Head of caudate nucleus (tissue), 42 donors: ENCODE results near the gene EXOC3L1.

Source experiments
- DNase-seq, 42 donors: peaks; one replicate each; pipeline versions ENCODE4 v3.0.0 to v3.0.0-alpha.2; 2020 to 2021; ENCODE audit warnings: mixed read lengths in 7 of 42
- intact Hi-C: fragments of 100-400 bp; cut with DNase I; formaldehyde crosslinking; loops from one replicate; pipeline ENCODE4 v1.15.0; 2022

EXOC3L1 gene, protein sequence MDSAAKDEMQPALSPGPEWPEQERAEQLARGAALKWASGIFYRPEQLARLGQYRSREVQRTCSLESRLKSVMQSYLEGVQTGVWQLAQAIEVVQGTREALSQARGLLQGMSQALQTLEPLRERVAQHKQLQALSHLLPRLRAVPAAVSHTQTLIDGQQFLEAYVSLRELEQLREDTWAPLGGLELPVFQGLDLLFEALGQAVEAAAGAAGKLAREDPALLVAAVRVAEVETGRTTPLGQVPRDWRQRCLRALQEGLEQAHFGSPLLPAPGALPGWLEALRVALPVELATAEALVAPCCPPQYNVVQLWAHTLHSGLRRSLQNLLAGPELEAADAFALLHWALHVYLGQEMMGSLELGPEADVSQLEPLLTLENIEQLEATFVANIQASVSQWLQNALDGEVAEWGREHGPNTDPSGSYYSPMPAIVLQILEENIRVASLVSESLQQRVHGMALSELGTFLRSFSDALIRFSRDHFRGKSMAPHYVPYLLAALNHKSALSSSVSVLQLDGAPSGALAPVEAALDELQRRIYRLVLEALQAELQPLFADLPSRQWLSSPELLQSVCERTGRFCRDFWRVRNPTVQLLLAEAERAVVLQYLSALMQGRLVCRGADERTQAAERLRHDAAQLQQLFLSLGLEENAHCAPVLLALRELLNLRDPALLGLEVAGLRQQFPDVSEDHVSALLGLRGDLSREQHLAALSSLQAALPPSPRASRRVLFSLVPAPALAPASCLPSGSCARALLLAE

DNA sequence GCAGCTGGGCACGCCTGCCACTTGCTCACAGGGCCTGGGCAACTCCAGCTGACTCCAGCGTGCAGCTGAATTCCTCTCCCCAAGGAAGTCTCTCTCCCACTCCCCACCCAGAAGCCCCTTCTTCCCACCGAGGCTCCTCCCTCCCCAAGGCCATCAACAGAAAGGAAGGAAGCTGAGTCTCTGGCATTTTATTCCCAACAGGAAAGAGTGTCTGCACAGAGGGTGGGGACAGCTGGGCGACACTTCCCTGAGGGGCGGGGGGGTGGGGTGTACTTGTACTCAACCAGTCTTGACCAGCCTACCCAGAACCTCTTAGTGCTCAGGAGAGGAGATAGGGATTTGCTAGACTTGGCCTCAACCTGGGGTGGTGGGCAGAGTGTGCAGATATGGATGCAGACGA is at the start of gene EXOC3L1:
EXOC3L1 (minus strand) TSS at position 96 of the 400 bp plus-strand sequence. CDS start 460 bp downstream, outside the sequence.
- no peak for DNase-seq
- intact Hi-C loops = loop anchor here (5.0 kb wide), 1 partner anchor 37 kb away; the partner anchor contains the start of gene TMEM208

GRCh38 chr16:67238806-67239470 is 49.0 kb upstream of the EXOC3L1 start:
- intact Hi-C loops = no loop called here
- no peak for DNase-seq

- intact Hi-C loops = no loop called here
- DNase-seq = no peak
Measured at GRCh38 chr16:67238278-67238575, 48.3 kb upstream of the EXOC3L1 start.

DNA sequence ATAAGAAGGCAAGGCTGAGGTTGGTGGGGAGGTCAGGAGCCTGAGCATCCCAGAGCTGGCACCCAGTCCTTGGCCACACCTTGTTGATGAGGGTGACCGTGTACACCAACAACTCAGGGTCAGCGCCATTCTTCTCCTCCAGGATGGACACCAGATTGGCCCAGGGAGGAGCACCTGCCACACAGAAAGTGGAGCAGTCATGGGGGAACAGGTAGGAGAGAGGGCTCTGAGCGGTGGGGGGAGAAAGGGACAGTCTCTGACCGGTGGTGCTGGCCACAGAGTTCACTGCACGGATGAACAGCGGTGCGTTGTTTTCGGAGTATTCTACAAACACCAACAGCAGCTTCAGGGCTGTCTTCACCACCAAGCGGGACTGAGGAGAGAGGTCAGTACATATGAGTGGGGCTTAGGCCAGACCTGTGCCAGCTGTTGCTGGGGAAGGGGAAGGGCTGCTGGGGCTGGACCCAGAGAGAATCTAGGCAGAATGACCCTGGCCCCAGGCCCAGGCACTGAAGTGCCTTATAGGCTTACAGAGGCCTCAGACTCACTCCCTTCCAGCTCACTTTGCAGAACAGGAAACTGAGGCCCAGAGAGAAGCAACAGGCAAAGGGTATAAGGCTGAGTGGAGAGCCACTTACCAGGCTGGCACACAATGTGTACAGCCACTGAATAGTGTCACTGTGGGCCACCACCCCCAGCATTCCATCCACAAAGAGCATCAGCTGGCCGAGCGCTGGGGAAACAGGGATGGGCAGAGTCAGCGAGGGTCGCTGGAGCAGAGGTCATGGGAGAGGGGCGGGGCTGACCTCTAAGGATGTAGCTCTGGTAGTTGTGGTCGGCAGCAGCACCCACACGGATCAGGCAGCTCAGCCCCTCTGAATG is 47.7 kb upstream of the EXOC3L1 start:
- DNase-seq = no peak
- intact Hi-C loops = no loop called here

DNA sequence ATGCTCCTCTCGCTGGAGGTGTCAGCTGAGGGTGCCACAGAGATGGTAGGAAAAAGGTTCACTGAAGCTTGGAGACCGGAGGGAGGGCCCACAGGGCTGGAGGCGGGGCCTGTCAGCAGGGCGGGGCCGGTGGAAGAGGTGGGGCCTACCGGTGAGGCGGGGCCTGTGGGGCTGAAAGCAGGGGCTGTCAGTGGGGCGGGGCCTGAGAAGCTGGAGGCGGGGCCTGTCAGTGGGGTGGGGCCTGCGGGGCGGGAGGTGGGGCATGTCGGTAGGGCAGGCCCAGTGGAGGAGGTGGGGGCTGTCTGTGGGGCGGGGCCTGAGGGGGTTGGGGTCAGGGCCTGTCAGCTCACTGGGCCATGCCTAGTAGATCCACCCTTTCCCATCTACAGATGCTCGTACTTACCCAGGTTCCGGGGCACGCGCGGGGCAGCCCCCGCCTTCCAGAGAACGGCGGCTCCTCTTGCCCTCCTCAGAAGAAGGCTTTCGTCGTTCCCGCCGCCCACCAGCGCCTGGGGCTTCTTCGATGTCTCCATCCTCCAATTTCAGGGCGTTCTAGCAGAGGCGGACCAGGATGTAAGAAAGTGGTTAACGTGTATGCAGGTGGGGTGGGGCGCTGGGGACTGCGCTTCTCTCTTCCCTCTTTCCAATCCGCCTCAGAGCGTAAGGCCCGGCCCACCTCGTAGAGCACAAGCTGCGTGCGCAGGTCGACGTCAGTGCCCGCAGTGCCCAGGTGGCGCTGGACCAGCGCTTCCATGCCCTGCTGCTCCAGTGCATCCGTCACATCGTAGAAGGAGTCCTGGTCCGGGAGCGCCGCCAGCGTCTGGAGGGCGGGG is 46.8 kb upstream of the EXOC3L1 start:
- intact Hi-C loops = no loop called here
- DNase-seq = peak; percentile 49 to 96 (median 83)

GRCh38 chr16:67235816-67236562 is 46.1 kb upstream of the EXOC3L1 start:
- intact Hi-C loops = no loop called here
- DNase-seq = peak in 40 of 42 donors; percentile 43 to 96 (median 73)

DNA sequence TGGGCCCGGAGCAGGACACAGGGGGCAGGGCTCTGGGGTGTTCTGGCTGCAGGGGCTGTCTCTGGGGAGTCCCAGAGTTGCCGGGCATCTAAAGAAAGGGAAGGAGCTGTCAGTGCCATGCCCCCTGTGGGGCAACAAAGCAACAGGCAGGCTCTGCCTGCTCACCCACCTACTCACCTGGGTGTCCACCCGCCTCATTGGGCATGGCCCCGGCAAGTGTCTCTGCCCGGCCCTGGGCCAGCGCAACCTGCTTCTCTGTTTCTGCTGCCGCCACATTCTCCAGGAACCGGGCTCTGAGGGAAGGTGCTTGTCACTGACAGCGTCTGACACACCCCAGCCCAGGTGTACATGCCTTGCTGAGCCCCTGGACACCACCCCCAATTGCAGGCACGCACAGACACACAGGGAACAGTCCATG is 44.3 kb upstream of the EXOC3L1 start:
- no peak for DNase-seq
- intact Hi-C loops = no loop called here

DNA sequence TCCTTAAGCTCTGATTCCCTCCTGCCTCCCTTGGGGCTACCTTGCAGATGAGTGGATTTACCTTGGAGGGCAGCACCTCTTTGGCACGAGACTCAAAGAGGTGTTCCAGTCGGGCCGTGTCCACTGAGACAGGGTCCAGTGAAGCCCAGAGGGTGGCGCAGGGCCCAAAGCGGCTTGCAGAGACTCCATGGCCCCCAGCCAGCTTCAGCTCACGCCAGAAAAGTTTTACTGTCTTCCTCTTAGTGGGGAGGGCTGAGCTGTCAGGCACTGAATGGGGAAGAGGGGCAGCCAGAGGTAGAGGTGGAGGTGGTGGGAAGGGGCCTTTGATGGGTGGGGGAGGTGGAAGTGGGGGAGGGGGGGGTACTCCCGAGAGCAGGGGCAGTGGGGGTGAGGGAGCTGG is 43.7 kb upstream of the EXOC3L1 start:
- intact Hi-C loops = no loop called here
- DNase-seq = no peak

GRCh38 chr16:67230809-67231660 is 41.1 kb upstream of the EXOC3L1 start:
- no peak for DNase-seq
- intact Hi-C loops = no loop called here

- no peak for DNase-seq
- intact Hi-C loops = loop anchor here (5.0 kb wide), 1 partner anchor 38 kb away; the partner anchor contains the start of genes E2F4 and EXOC3L1
Measured at GRCh38 chr16:67229906-67230808, 40.2 kb upstream of the EXOC3L1 start.

GRCh38 chr16:67228905-67229304 is 39.0 kb upstream of the EXOC3L1 start:
- intact Hi-C loops = loop anchor here (5.0 kb wide), 1 partner anchor 37 kb away; the partner anchor contains the start of genes E2F4 and EXOC3L1
- DNase-seq = no peak

DNA sequence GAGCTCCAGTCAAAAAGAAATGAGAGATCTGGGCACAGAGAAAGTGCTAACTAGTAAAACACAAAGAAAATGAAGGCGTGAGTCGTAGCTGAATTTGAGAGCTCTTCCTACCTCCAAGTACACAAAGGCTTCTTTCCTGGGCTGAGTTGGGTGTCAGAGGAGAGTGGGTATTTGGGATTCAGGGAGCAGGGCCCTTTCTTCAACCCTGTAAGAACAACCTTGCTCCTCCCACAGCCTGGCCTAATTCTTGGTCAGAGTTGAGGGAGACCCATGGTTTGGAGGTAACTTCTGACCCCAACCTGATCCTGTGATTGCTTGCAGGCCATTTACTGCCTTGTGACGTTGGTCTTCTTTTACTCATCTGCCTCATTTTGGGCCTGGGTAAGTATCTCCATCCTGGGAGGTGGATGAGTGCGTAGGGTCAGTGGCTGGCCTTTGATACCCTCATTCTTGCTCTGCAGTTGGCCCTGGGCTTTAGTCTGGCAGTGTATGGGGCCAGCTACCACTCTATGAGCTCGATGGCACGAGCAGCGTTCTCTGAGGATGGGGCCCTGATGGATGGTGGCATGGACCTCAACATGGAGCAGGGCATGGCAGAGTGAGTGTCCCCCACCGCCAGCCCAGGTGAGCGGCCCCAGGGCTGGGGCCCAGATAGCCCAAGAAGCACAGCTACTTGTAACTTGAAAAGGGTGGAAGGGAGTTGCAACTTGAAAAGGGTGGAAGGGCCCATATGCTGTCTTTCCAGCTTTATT is 38.3 kb upstream of the EXOC3L1 start:
- no peak for DNase-seq
- intact Hi-C loops = loop anchor here (5.0 kb wide), 1 partner anchor 36 kb away; the partner anchor contains the start of genes E2F4 and EXOC3L1

DNA sequence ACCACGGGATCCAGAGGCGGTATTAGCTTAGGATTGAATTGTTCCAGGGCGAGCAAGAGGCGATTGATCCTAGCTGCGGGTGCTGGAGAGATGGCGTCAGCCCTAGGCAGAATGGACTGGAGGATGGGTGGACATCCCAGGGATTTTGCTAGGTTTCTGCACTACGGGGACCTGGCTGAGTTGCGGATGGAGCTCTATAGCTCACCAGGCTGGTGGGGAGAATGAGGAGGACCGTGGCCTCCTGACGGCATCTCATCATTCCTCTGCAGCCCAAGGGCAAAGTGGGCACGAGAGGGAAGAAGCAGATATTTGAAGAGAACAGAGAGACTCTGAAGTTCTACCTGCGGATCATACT is 37.6 kb upstream of the EXOC3L1 start:
- DNase-seq = no peak
- intact Hi-C loops = loop anchor here (5.0 kb wide), 1 partner anchor 35 kb away; the partner anchor contains the start of genes E2F4 and EXOC3L1

DNA sequence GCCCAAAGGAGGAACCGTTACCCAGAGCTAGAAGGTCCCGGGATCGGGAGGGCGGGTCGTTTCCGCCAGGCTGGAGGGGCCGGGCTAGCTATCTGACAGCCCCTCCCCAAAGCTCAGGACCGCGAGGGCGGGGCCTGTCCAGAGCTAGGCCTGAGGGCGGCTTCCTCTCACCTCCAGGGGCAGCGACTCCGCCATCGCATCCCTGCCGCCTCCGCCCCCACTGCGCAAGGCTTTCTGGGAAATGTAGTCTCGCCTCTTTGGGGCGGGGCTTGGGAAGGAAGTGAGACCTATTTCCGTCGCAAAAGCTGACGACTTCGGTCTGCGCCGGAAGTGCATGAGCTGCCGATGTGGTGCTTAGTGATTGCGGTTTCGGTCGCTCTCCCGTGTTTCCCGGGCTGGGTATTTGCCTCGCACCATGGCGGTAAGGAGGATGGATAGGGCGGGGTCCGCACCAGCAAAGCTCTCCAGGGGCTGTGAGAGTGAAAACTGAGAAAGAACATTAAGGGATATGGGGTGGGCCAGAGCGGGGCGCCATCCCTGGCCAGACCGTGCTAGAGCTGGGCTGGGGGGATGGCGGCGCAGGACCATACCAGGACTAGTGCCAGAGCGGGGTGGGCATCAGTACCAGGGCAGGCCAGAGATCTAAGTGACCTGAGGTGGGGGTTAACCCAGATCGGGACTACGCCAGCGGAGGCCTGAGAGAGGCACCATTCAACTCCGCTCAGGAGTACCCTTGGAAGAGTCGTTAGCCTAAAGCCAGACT is 37.0 kb upstream of the EXOC3L1 start, which contains the start of gene TMEM208:
TMEM208 (plus strand) TSS at position 327 of the 763 bp plus-strand sequence; CDS start at position 416, 89 bp downstream.
- DNase-seq = peak; percentile 92 to 99 (median 96)
- intact Hi-C loops = loop anchor here (5.0 kb wide), 1 partner anchor 35 kb away; the partner anchor contains the start of genes E2F4 and EXOC3L1
